PC-9 (cell line): Measurements from ENCODE around the gene GLCCI1. TPM values are rescaled to one million over a fixed set of nuclear protein-coding genes. Genes with fewer than 3 reads are reported as not detected.

Experiments used
- BruUV-seq: library from RNA; stranded (reverse); fragments of 400-500 nt; replicated peaks from 2 replicates; lab custom pipeline; 2021; lab: Mats Ljungman, UMichigan
- CTCF ChIA-PET: fragments of 300-600 bp; sonication (Branson Sonifier 250); formaldehyde crosslinking; loops from one replicate; lab custom pipeline; 2022; ENCODE audit warnings: antibody characterized with exemption; lab: Charles Lee
- POLR2A ChIA-PET: fragments of 300-600 bp; sonication (Branson Sonifier 250); formaldehyde crosslinking; loops from one replicate; lab custom pipeline; 2022; ENCODE audit warnings: antibody characterized with exemption; ENCODE audit not compliant: unreplicated experiment; lab: Charles Lee
- DNase-seq, 2 experiments: peaks; one replicate each; pipeline versions ENCODE4 v3.0.0 to v3.0.0-alpha.2; 2015 to 2022; ENCODE audit warnings: mixed read lengths in 1 of 2
- H2AFZ ChIP-seq: fragments of 200-600 bp; sonication (generic); 2 replicates; pipeline ENCODE4 v1.8.1; 2017; ENCODE audit warnings: antibody characterized with exemption
- H3F3A ChIP-seq: fragments of 200-600 bp; sonication (generic); 2 replicates; pipeline ENCODE4 v1.8.1; 2017; ENCODE audit warnings: antibody characterized with exemption, mild to moderate bottlenecking, low read depth; ENCODE audit not compliant: insufficient read depth
- H3K27ac ChIP-seq: fragments of 200-600 bp; sonication (generic); 2 replicates; pipeline ENCODE4 v1.6.1; 2016; ENCODE audit warnings: mixed run types
- H3K27me3 ChIP-seq: fragments of 200-600 bp; sonication (generic); 2 replicates; pipeline ENCODE4 v1.6.1; 2016; ENCODE audit warnings: low read depth, mixed run types; ENCODE audit not compliant: insufficient read depth
- H3K36me3 ChIP-seq: fragments of 200-600 bp; sonication (generic); 2 replicates; pipeline ENCODE4 v1.6.1; 2016; ENCODE audit warnings: low read depth, mixed run types
- H3K4me1 ChIP-seq: fragments of 200-600 bp; sonication (generic); replicated peaks from 2 replicates; pipeline ENCODE4 v1.6.1; 2016; ENCODE audit warnings: mixed run types; ENCODE audit not compliant: insufficient read depth
- H3K4me2 ChIP-seq: fragments of 200-600 bp; sonication (generic); 2 replicates; pipeline ENCODE4 v1.6.1; 2017; ENCODE audit warnings: mixed run types
- H3K4me3 ChIP-seq: fragments of 200-600 bp; sonication (generic); 2 replicates; pipeline ENCODE4 v1.6.1; 2016; ENCODE audit warnings: mixed run types
- H3K79me2 ChIP-seq: fragments of 200-600 bp; sonication (generic); 2 replicates; pipeline ENCODE4 v1.6.1; 2017; ENCODE audit warnings: low read depth, mixed run types
- H3K9me2 ChIP-seq: fragments of 200-600 bp; sonication (generic); 2 replicates; pipeline ENCODE4 v1.8.1; 2017; ENCODE audit warnings: mild to moderate bottlenecking; ENCODE audit not compliant: insufficient read depth
- H3K9me3 ChIP-seq: fragments of 200-600 bp; sonication (generic); 2 replicates; pipeline ENCODE4 v1.8.1; 2016; ENCODE audit warnings: low read depth; ENCODE audit not compliant: insufficient read depth
- H4K20me1 ChIP-seq: fragments of 200-600 bp; sonication (generic); 2 replicates; pipeline ENCODE4 v1.8.1; 2017; ENCODE audit not compliant: insufficient read depth
- EZH2 ChIP-seq: fragments of 200-600 bp; sonication (generic); IDR thresholded peaks from 2 replicates; pipeline ENCODE4 v1.8.0; 2017; ENCODE audit warnings: antibody characterized with exemption, low read depth
- intact Hi-C: fragments of 100-400 bp; cut with micrococcal nuclease; formaldehyde crosslinking; loops from one replicate; pipeline ENCODE4 v1.10.0; 2022; ENCODE audit not compliant: unreplicated experiment
- total RNA-seq: library from RNA; stranded (reverse); gene quantifications from 2 replicates; pipeline ENCODE4 v1.2.3, GENCODE V29; 2021
- TF ChIP-seq, protein P1 (sequence below): fragments of 200-600 bp; sonication (generic); conservative IDR thresholded peaks from 2 replicates; pipeline ENCODE4 v1.6.1; 2017; ENCODE audit warnings: mixed run types, antibody characterized with exemption, mild to moderate bottlenecking, moderate library complexity

GLCCI1 gene
- total RNA-seq, 1 experiment from 2014 or later, result 42.1 TPM

DNA sequence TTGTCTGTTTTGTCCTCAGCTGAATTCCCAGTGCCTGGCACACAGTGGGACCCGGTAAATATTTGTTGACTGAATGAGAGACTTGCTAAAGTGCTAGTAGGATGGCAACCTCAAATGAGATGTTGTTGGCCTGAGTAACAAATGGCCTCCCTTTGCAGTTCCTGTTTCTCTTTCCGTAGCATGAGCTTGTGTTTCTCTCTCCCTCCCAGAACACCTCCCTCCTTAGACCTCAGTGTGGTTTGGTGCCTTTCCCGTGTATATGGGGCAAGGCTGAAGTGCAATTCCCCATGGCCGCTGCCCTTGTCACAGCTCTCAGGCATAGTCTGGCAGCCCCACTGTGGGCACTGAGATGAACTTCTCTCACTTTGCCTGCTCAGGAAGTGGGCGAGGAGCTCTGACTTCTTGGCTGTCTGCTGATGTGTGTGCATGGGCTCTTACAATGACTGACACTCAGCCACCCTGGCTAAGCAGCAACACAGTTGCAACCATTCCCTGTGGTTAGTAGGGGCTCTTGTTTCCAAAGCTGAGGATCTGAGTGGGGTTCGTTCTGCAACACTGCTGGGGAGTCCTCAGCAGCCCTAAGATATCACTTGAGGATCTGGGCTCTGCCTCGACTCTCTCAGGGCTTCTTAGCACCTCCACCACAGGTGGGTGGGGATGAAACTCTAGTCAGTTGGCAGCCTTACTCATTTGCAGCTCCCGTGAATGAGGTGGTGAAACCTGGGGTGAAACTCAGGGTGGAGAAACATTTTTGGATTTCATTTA, 157.3 kb downstream of the GLCCI1 start:
- no peaks in the 10 kb centered on the region for H3K79me2 ChIP-seq
- TF ChIP-seq, protein P1, sequence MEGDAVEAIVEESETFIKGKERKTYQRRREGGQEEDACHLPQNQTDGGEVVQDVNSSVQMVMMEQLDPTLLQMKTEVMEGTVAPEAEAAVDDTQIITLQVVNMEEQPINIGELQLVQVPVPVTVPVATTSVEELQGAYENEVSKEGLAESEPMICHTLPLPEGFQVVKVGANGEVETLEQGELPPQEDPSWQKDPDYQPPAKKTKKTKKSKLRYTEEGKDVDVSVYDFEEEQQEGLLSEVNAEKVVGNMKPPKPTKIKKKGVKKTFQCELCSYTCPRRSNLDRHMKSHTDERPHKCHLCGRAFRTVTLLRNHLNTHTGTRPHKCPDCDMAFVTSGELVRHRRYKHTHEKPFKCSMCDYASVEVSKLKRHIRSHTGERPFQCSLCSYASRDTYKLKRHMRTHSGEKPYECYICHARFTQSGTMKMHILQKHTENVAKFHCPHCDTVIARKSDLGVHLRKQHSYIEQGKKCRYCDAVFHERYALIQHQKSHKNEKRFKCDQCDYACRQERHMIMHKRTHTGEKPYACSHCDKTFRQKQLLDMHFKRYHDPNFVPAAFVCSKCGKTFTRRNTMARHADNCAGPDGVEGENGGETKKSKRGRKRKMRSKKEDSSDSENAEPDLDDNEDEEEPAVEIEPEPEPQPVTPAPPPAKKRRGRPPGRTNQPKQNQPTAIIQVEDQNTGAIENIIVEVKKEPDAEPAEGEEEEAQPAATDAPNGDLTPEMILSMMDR, result no peak
- TF ChIP-seq EZH2, result no peak
- no peaks in the 10 kb centered on the region for H3K36me3 ChIP-seq
- CTCF ChIA-PET, result no interaction called here
- intact Hi-C loops, result no loop called here
- no peaks in the 10 kb centered on the region for H3K4me1 ChIP-seq
- H4K20me1 ChIP-seq, result no peaks in the 10 kb centered on the region
- no peaks in the 10 kb centered on the region for H3F3A ChIP-seq
- H3K9me3 ChIP-seq, result no peaks in the 10 kb centered on the region
- H3K27me3 ChIP-seq, result no peaks in the 10 kb centered on the region
- no peaks in the 10 kb centered on the region for H3K9me2 ChIP-seq
- no TSS peak for BruUV-seq
- H3K4me2 ChIP-seq, result no peak overlapping the region
- POLR2A ChIA-PET, result no interaction called here
- H3K4me3 ChIP-seq, result no peak overlapping the region
- H2AFZ ChIP-seq, result no peak overlapping the region
- no peak for DNase-seq
- no peak overlapping the region for H3K27ac ChIP-seq

DNA sequence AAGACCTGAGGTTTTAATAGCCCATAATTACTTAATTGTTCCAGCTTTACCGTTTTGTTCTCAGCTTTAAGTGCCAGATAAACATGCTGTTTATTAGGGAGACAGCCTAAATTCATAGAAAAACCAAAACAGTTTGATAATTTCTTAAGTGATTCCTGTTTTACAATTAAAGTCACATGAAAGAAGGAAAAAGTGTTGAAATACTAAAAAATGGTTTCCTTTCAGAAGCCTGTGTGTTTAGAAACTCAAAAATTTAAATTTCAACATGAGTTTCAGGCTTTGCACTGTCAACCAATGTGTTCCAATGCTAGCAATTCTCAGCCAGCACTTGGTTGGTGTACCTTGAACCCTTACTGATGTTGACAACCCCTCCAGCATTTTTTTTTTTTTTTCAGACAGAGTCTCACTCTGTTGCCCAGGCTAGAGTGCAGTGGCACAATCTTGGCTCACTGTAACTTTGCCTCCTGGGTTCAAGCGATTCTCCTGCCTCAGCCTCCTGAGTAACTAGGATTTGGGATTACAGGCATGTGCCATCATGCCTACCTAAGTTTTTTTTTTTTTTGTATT, 158.1 kb downstream of the GLCCI1 start:
- Histone ChIP-seq H3K9me2 (no peaks in the 10 kb centered on the region), H2AFZ (no peak overlapping the region), H3K4me3 (no peak overlapping the region), H3K36me3 (no peaks in the 10 kb centered on the region), H3K9me3 (no peaks in the 10 kb centered on the region), H3K4me1 (no peaks in the 10 kb centered on the region), H3K79me2 (no peaks in the 10 kb centered on the region), H3K4me2 (no peak overlapping the region), H3K27me3 (no peaks in the 10 kb centered on the region), H4K20me1 (no peaks in the 10 kb centered on the region), H3F3A (no peaks in the 10 kb centered on the region), H3K27ac (no peak overlapping the region)
- POLR2A ChIA-PET, result no interaction called here
- no peak for TF ChIP-seq EZH2
- TF ChIP-seq, protein P1, result no peak
- BruUV-seq, result no TSS peak
- CTCF ChIA-PET, result no interaction called here
- intact Hi-C loops, result no loop called here
- DNase-seq, result no peak

DNA sequence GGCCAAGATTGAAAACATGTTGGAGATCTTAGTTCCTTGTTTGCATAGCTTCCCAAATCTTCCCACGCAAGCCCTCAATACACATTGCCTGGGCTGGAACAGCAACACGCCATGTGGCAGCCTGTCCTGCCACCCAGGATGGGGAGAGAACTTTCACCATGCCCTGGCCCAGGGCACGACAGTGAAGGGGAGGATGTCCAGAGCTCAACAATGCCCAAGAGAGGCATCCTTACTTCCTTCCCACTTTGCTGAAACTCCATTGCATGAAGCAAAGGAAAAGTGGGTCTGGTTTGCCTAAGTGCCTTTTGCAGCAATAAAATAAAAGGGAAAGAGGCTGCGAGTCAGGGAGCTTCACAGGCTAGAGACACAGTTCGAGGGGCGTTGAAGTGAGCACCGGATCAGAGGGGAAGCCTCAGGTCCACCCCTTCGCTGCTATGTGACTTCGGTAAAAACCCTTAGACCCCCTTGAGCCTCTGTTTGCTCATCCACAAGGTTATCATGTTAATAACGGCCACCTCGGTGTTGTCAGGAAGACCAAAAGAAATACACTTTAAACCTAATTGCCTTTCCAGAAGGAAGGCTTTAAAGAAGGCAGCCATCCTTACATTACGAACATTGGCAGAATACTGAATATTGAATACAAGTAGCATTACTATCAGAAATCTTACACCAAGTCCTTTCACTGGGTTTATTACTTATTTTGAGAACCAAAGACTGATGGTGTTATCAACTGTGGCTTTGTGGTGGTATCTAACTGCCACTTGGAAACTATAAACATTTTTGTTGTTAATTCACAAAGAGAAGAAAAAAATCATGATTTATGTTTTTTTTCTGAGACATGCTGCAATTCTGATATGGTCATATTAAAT, 160.1 kb downstream of the GLCCI1 start:
- H3K4me3 ChIP-seq, result no peak overlapping the region
- H3K4me2 ChIP-seq, result no peak overlapping the region
- no peaks in the 10 kb centered on the region for H3K4me1 ChIP-seq
- DNase-seq, result no peak
- no peaks in the 10 kb centered on the region for H3K9me2 ChIP-seq
- H3F3A ChIP-seq, result no peaks in the 10 kb centered on the region
- ChIA-PET POLR2A (no interaction called here), CTCF (no interaction called here)
- no peaks in the 10 kb centered on the region for H4K20me1 ChIP-seq
- no peaks in the 10 kb centered on the region for H3K9me3 ChIP-seq
- no TSS peak for BruUV-seq
- no peak for TF ChIP-seq EZH2
- TF ChIP-seq, protein P1, result no peak
- H3K79me2 ChIP-seq, result no peaks in the 10 kb centered on the region
- no peak overlapping the region for H3K27ac ChIP-seq
- no peaks in the 10 kb centered on the region for H3K27me3 ChIP-seq
- H2AFZ ChIP-seq, result no peak overlapping the region
- no peaks in the 10 kb centered on the region for H3K36me3 ChIP-seq
- intact Hi-C loops, result no loop called here
